Calu3 (cell line): Measurements from ENCODE around the gene RNF115. TPM values are rescaled to one million over a fixed set of nuclear protein-coding genes. Genes with fewer than 3 reads are reported as not detected.
A peak's percentile ranks its signal among the peaks of the same experiment; 100 is the strongest.

Experiments
- Bru-seq: library from RNA; stranded (reverse); fragments of 400-500 nt; gene quantifications from one replicate; lab custom pipeline; 2021; lab: Mats Ljungman, UMichigan
- BruChase-seq, 2 experiments: library from RNA; stranded (reverse); fragments of 400-500 nt; gene quantifications; one replicate each; lab custom pipeline; 2021; lab: Mats Ljungman, UMichigan
- BruUV-seq: library from RNA; stranded (reverse); fragments of 400-500 nt; replicated peaks from 2 replicates; lab custom pipeline; 2021; lab: Mats Ljungman, UMichigan
- CTCF ChIA-PET: fragments of 300-600 bp; sonication (Branson Sonifier 250); formaldehyde crosslinking; loops from one replicate; lab custom pipeline; 2022; ENCODE audit warnings: antibody characterized with exemption; lab: Charles Lee
- DNase-seq: peaks from one replicate; pipeline ENCODE4 v3.0.0; 2022
- H3K27ac Mint-ChIP-seq: one replicate; pipeline ENCODE4 v1.8.0; 2022; ENCODE audit warnings: mixed read lengths; ENCODE audit not compliant: unreplicated experiment
- H3K27me3 Mint-ChIP-seq: one replicate; pipeline ENCODE4 v1.8.0; 2022; ENCODE audit warnings: mixed read lengths; ENCODE audit not compliant: unreplicated experiment
- H3K36me3 Mint-ChIP-seq: one replicate; pipeline ENCODE4 v1.8.0; 2022; ENCODE audit warnings: mild to moderate bottlenecking, moderate library complexity, mixed read lengths; ENCODE audit not compliant: insufficient read depth, unreplicated experiment
- H3K4me1 Mint-ChIP-seq: one replicate; pipeline ENCODE4 v1.8.0; 2022; ENCODE audit warnings: mild to moderate bottlenecking, low read depth, mixed read lengths; ENCODE audit not compliant: unreplicated experiment
- H3K4me3 Mint-ChIP-seq: one replicate; pipeline ENCODE4 v1.8.0; 2022; ENCODE audit warnings: mild to moderate bottlenecking, low read depth, moderate library complexity, mixed read lengths; ENCODE audit not compliant: unreplicated experiment
- H3K9me3 Mint-ChIP-seq: one replicate; pipeline ENCODE4 v1.8.0; 2022; ENCODE audit warnings: low read depth, mixed read lengths; ENCODE audit not compliant: unreplicated experiment
- CTCF ChIP-seq: fragments of 200-600 bp; IDR thresholded peaks from one replicate; pipeline ENCODE4 v1.8.0; 2022; ENCODE audit warnings: antibody characterized with exemption; ENCODE audit not compliant: unreplicated experiment
- intact Hi-C: fragments of 100-400 bp; cut with micrococcal nuclease; formaldehyde crosslinking; loops from one replicate; pipeline ENCODE4 v1.10.0; 2022; ENCODE audit not compliant: unreplicated experiment
- long read RNA-seq: library from polyadenylated mRNA; stranded (forward); transcript quantifications from one replicate; pipeline ENCODE4 v2.0.0, GENCODE V29; 2022
- total RNA-seq: library from RNA; stranded (reverse); gene quantifications from 2 replicates; pipeline ENCODE4 v1.2.3, GENCODE V29; 2022

The RNF115 gene
- total RNA-seq (9.5 and 9.9 TPM in 2 replicates), Bru-seq, nascent RNA (percentile 74 among the genes with signal in this experiment), BruChase-seq, experiment 1, labeled RNA remaining after a 6-hour chase (percentile 74 among the genes with signal in this experiment), BruChase-seq, experiment 2, labeled RNA remaining after a 2-hour chase (percentile 70 among the genes with signal in this experiment)
- long read RNA-seq, full-length matches to known transcripts = 4 of 13 reads
- long read RNA-seq, partial matches to known transcripts = 0 of 13 reads
- long read RNA-seq, other reads (novel, unspliced or antisense) = 9 of 13 reads

GRCh38 chr1:145823565-145824498, at the start of gene RNF115, which contains the start of gene POLR3C:
TSS of gene RNF115 (minus strand) at chr1:145824095. CDS start at chr1:145823873, 222 bp downstream.
TSS of gene POLR3C (plus strand) at chr1:145824200. CDS start at chr1:145825777, 1,577 bp downstream.
- BruUV-seq = TSS peak; percentile 35
- H3K27ac Mint-ChIP-seq = peak within 1 kb of the TSS; percentile 76

GRCh38 chr1:145871994-145872924, 48.4 kb upstream of the RNF115 start:
- BruUV-seq = no TSS peak
- no peak overlapping the region for H3K4me3 Mint-ChIP-seq
- CTCF ChIA-PET = no interaction called here
- H3K27ac Mint-ChIP-seq = no peak overlapping the region
- no peaks in the 10 kb centered on the region for H3K36me3 Mint-ChIP-seq
- no peak for DNase-seq
- H3K27me3 Mint-ChIP-seq = peaks cover 30% of the 10 kb centered on the region
- H3K9me3 Mint-ChIP-seq = no peaks in the 10 kb centered on the region
- intact Hi-C loops = no loop called here
- no peak for TF ChIP-seq CTCF
- H3K4me1 Mint-ChIP-seq = peaks cover 8% of the 10 kb centered on the region

More at GRCh38 chr1:145823565-145824498, at the start of gene RNF115, which contains the start of gene POLR3C:
- H3K4me3 Mint-ChIP-seq = peak within 1 kb of the TSS; percentile 89
- H3K27me3 Mint-ChIP-seq = no peaks in the 10 kb centered on the region
- CTCF ChIA-PET = interaction anchor here (0.6 to 1.8 kb wide), 4 partner anchors 22 to 140 kb away, joined by 3 to 7 read pairs (median 4); partner anchors contain the start of genes ANKRD34A, NUDT17 and PIAS3
- no peaks in the 10 kb centered on the region for H3K9me3 Mint-ChIP-seq
- H3K36me3 Mint-ChIP-seq = peaks cover 38% of the 10 kb centered on the region
- DNase-seq = peak; percentile 85
- no peak for TF ChIP-seq CTCF
- H3K4me1 Mint-ChIP-seq = no peaks in the 10 kb centered on the region
- intact Hi-C loops = loop anchor here (5.0 to 10.0 kb wide), 2 partner anchors 42 to 89 kb away; no protein-coding TSS in a partner anchor

GRCh38 chr1:145868232-145868631, 44.3 kb upstream of the RNF115 start:
- no peak overlapping the region for H3K4me3 Mint-ChIP-seq
- no peak overlapping the region for H3K27ac Mint-ChIP-seq
- no TSS peak for BruUV-seq
- H3K36me3 Mint-ChIP-seq = peaks cover 6% of the 10 kb centered on the region
- CTCF ChIA-PET = interaction anchor here (1.7 kb wide), 1 partner anchor 9 kb away, joined by 5 read pairs; the partner anchor contains the start of gene PIAS3
- H3K9me3 Mint-ChIP-seq = no peaks in the 10 kb centered on the region
- peaks cover 48% of the 10 kb centered on the region for H3K27me3 Mint-ChIP-seq
- H3K4me1 Mint-ChIP-seq = no peaks in the 10 kb centered on the region
- intact Hi-C loops = no loop called here
- TF ChIP-seq CTCF = no peak
- DNase-seq = no peak
